Gastrocnemius medialis (tissue), 4 donors: ENCODE data around the gene MGA.

Experiments
- CTCF ChIP-seq, 5 experiments: fragments of 450-650 bp in 3 of 5; fragments of 200-600 bp in 2 of 5; sonication (generic) in 2 of 5; IDR thresholded peaks in 4 of 5; conservative IDR thresholded peaks in 1 of 5; 1 replicate in 4 of 5; 2 replicates in 1 of 5; pipeline ENCODE4 v1.5.1; 2016 to 2019; ENCODE audit warnings: antibody characterized with exemption in 5 of 5, mild to moderate bottlenecking in 3 of 5, moderate library complexity in 3 of 5
- POLR2A ChIP-seq, 2 donors: fragments of 450-650 bp; IDR thresholded peaks; one replicate each; pipeline ENCODE4 v1.6.1; 2017; ENCODE audit warnings: antibody characterized with exemption in 2 of 2, mild to moderate bottlenecking in 2 of 2, moderate library complexity in 2 of 2

- TF ChIP-seq POLR2A (IDR thresholded peaks at IDR 0.05) = no peak
- TF ChIP-seq CTCF (IDR thresholded peaks at IDR 0.05 in 4 of 5, conservative IDR thresholded peaks at IDR 0.05 in 1 of 5) = no peak
These were observed 29.6 kb downstream of the MGA start for GRCh38 chr15:41689834-41690233.
